Measurements from ENCODE around the gene PANK2.

The PANK2 gene

GRCh38 chr20:3964719-3965118 lies 75.5 kb downstream of the PANK2 start:
- TF ChIP-seq CEBPB (IDR thresholded peaks at IDR 0.05): no peak
- no peak for TF ChIP-seq NFIC (IDR thresholded peaks at IDR 0.05)
- no peak for TF ChIP-seq TEAD4 (IDR thresholded peaks at IDR 0.05)
- no peak for TF ChIP-seq EP300 (IDR thresholded peaks at IDR 0.05; ENCODE audit: borderline replicate concordance)
- TF ChIP-seq RAD21 (IDR thresholded peaks at IDR 0.05; ENCODE audit: low read depth): no peak
- no peak for TF ChIP-seq USF1 (IDR thresholded peaks at IDR 0.05)
- TF ChIP-seq CREB1 (IDR thresholded peaks at IDR 0.05; ENCODE audit: low read depth): no peak
- no peak for TF ChIP-seq TAF1 (IDR thresholded peaks at IDR 0.05; ENCODE audit: low read depth)
- TF ChIP-seq ZBTB7A (IDR thresholded peaks at IDR 0.05; ENCODE audit: low read depth): no peak
- TF ChIP-seq EGR1 (IDR thresholded peaks at IDR 0.05): no peak
- TF ChIP-seq YY1 (IDR thresholded peaks at IDR 0.05; ENCODE audit: low read depth): no peak
- TF ChIP-seq FOXM1 (IDR thresholded peaks at IDR 0.05; ENCODE audit: borderline replicate concordance, low read depth): no peak
- TF ChIP-seq TCF12 (IDR thresholded peaks at IDR 0.05; ENCODE audit: low read depth): no peak
- no peak for TF ChIP-seq REST (IDR thresholded peaks at IDR 0.05; ENCODE audit: low read depth)
- TF ChIP-seq MAX (IDR thresholded peaks at IDR 0.05): no peak

- TF ChIP-seq CREB1 (IDR thresholded peaks at IDR 0.05; ENCODE audit: low read depth): no peak
- TF ChIP-seq MAX (IDR thresholded peaks at IDR 0.05): no peak
- no peak for TF ChIP-seq TEAD4 (IDR thresholded peaks at IDR 0.05)
- no peak for TF ChIP-seq EGR1 (IDR thresholded peaks at IDR 0.05)
- no peak for TF ChIP-seq TAF1 (IDR thresholded peaks at IDR 0.05; ENCODE audit: low read depth)
- no peak for TF ChIP-seq RAD21 (IDR thresholded peaks at IDR 0.05; ENCODE audit: low read depth)
- TF ChIP-seq FOXM1 (IDR thresholded peaks at IDR 0.05; ENCODE audit: borderline replicate concordance, low read depth): no peak
- TF ChIP-seq REST (IDR thresholded peaks at IDR 0.05; ENCODE audit: low read depth): no peak
- no peak for TF ChIP-seq EP300 (IDR thresholded peaks at IDR 0.05; ENCODE audit: borderline replicate concordance)
- TF ChIP-seq USF1 (IDR thresholded peaks at IDR 0.05): no peak
- TF ChIP-seq CEBPB (IDR thresholded peaks at IDR 0.05): no peak
- TF ChIP-seq TCF12 (IDR thresholded peaks at IDR 0.05; ENCODE audit: low read depth): no peak
- TF ChIP-seq NFIC (IDR thresholded peaks at IDR 0.05): no peak
- TF ChIP-seq YY1 (IDR thresholded peaks at IDR 0.05; ENCODE audit: low read depth): no peak
- TF ChIP-seq ZBTB7A (IDR thresholded peaks at IDR 0.05; ENCODE audit: low read depth): no peak
These were observed 77.4 kb downstream of the PANK2 start for GRCh38 chr20:3966571-3966970.

- no peak for TF ChIP-seq EGR1 (IDR thresholded peaks at IDR 0.05)
- TF ChIP-seq CREB1 (IDR thresholded peaks at IDR 0.05; ENCODE audit: low read depth): no peak
- no peak for TF ChIP-seq EP300 (IDR thresholded peaks at IDR 0.05; ENCODE audit: borderline replicate concordance)
- no peak for TF ChIP-seq FOXM1 (IDR thresholded peaks at IDR 0.05; ENCODE audit: borderline replicate concordance, low read depth)
- TF ChIP-seq RAD21 (IDR thresholded peaks at IDR 0.05; ENCODE audit: low read depth): no peak
- no peak for TF ChIP-seq ZBTB7A (IDR thresholded peaks at IDR 0.05; ENCODE audit: low read depth)
- no peak for TF ChIP-seq REST (IDR thresholded peaks at IDR 0.05; ENCODE audit: low read depth)
- no peak for TF ChIP-seq YY1 (IDR thresholded peaks at IDR 0.05; ENCODE audit: low read depth)
- TF ChIP-seq CEBPB (IDR thresholded peaks at IDR 0.05): no peak
- TF ChIP-seq NFIC (IDR thresholded peaks at IDR 0.05): no peak
- no peak for TF ChIP-seq TAF1 (IDR thresholded peaks at IDR 0.05; ENCODE audit: low read depth)
- no peak for TF ChIP-seq TCF12 (IDR thresholded peaks at IDR 0.05; ENCODE audit: low read depth)
- no peak for TF ChIP-seq MAX (IDR thresholded peaks at IDR 0.05)
- no peak for TF ChIP-seq USF1 (IDR thresholded peaks at IDR 0.05)
These were observed 80.8 kb downstream of the PANK2 start for GRCh38 chr20:3970016-3970415.
